Astrocyte of the hippocampus (primary cell): ENCODE results near the gene GPC5.

Experiments
- DNase-seq: peaks from one replicate; pipeline ENCODE4 v3.0.0; 2011; ENCODE audit warnings: low read depth, low spot score

Gene GPC5

DNA sequence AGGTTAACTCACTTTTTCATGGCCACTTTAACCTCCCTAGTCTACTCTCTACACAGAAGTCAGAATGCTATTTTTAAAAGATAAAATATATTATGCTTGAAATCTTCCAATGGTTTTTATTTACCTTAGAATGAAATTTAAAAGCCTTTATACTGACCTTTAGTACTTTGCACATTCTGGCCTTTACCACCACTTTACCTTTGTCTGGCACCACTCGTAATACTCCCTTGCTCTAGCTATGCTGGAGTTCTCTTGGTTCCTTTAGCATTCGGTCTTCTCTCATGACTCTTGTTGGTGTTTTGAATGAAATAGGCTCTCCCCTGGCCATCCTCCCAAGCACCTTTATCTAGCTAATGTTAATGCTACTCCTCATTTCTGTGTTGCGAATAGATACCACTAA is 310.8 kb downstream of the GPC5 start:
- no peak for DNase-seq

DNA sequence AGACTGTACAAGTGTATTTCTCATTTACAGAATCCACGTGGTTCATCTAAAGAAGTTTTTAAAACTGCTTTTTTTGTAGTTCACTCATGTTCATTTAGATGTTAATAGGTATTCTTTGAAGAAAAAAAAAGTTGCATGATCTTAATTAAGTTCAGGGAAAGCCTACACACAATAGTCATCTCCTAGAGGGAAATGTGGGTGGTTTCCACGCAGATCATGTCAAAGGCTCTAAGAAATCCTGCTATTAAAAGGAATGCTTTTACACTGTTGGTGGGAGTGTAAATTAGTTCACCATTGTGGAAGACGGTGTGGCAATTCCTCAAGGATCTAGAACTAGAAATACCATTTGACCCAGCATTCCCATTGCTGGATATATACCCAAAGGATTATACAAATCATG is 312.3 kb downstream of the GPC5 start:
- DNase-seq, result no peak

DNA sequence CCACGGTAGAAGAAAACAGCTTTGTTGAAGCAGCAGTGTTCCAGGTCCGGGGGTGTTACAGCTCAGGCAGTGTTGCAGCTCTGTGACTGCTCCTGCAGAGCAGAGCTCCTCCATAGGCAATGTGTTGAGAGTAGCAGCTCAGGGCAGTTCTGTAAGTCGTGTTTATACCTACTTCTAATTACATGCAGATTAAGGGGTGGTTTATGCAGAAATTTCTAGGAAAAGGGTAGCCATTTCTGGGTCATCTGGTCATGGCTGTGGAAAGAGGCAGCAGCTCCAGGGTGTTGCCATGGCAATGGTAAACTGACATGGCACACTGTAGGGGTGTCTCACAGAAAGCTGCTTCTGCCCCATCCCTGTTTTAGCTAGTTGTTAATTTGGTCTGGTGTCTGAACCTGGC is 316.4 kb downstream of the GPC5 start:
- no peak for DNase-seq

DNA sequence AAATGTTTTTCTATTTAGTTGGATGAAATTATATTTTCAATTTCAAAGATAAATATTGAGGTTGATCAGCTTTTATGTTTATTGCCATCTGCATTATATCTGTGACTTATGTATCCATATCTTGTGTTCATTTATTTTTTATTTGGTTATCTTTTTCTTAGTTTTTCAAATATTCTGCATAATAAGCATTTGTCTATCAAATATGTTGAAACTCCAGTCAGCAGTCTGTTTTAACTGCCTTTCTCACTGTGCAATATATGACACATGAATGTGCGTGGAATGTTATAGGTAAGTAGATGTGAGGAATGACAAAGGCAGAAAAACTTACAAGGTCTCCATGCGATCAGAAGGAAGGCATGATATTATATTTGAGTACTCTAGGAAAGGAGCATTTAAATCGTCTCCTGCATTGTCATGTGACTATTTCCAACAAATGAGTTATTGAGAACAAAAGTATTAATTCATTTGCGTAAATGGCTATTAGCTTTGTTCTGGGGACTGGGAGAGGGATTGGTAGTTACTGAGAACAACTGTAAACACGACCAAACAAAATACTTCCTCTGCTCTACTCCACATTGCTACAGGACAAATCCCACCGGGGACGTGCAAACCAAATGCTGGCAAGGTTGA is 318.1 kb downstream of the GPC5 start:
- no peak for DNase-seq

DNA sequence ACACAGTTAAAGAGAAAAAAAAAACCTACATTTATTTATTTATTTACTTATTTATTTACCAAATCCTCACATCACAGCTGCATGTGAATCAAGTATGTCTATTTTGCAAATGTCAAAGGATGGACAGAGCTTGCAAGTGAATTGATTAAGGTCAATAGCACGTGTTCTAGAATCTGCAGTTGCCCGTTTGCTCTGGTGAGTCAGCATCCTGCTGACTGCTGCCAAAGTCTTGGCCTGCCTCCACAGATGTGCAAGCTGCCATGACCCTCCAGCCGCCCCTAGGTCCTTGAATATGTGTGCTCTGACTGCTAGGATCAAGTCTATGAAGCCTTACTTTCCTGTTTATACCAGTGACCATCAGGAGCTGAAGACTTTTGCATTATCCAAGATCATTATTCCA is 320.6 kb downstream of the GPC5 start:
- peak; percentile 42 for DNase-seq

DNA sequence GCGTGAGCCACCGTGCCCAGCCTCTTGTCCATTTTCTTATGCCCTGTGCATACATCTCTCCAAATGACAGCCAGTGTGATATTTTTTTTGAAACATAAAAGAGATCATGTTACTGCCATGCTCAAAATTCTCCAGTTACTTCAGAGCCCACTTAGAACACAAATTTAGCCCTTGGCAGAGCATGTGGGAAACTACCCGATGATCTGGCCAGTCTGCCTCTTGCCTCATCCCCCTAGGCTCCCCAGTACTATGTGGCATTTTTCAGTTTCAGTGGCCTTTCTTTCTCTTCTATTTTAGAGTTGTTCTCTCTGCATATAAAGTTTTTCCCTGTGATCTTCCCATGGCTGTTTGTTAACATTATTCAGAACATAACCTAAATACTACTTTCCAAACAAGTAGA is 323.0 kb downstream of the GPC5 start:
- no peak for DNase-seq

DNA sequence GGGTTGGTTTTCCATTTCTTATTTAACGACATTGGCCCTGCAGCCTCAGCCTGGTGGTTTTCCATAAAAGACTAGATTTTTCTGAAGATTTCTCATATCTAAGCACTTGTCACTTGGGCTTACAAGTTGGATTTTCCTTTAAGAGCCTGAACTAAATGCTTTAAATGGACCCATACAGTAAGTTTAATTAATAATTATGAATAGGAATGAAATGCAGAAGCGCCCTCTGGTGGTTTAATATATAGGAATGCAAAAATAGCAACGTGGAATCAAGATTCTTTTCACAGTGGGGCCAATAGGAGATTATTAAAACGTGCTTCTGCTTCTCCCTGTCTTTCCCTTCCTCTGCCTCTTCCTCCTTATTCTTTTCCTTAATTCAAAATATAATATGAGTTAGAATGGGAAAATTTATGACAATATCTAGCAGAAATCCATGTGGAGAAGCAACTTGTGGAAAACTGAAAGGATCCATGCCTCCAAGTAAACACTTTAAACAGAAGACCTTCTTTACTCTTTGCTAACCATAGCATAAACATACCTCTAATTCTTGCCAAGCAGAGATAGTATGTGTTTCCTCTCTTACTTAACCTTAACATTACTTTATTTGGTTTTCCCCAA is 324.0 kb downstream of the GPC5 start:
- DNase-seq, result peak; percentile 59

DNA sequence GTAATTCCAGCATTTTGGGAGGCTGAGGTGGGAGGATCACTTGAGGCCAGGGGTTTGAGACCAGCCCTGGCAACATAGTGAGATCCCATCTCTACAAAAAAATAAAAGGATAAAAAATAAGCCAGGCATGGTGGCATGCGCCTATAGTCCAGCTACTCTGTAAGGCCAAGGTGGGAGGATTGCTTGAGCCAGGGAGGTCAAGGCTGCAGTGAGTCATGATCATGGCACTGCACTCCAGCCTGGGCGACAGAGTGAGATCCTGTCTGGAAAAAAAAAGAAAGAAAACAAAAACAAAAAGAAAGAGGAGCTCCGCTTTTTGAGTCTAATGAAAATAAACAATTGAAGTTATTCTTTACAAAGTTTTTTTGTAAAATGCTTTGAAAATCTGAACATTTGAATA is 326.2 kb downstream of the GPC5 start:
- no peak for DNase-seq

DNA sequence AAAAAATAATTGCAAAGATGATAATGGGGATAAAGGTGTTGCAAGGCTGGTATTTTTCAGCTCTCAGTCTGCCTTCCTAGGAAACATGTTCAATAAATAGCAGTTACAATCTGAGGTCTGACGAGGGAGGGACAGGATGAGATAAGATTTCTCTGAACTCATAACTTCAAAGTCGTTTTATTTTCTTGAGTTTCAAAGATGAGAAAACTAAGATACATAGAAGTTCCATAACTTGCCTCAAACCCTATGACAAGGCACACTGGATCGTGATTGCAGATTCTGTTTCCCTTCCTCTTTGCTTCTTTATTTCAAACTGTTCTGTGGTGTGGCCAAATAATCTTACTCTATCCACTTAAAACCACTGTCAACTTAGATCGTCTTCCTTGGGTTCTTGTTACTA is 327.2 kb downstream of the GPC5 start:
- no peak for DNase-seq

DNA sequence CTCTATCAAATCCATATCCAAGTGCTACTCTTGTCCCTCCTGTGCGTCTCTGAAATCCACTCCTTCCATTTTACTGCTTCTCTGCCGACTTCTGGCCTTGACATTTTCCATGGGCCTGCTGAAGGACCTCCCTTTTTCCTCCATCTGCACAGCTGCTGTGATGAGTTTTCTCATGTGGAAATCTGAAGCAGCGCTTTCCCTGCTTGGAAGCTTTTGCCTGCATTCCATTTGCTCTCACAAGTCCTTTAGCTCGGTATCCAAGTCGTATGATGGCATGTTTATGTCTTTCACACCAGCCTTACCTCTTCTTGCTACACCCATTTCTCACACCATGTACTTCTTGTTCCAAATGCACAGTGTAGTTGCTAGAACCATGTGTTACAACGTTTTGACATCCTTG is 328.2 kb downstream of the GPC5 start:
- DNase-seq, result no peak

DNA sequence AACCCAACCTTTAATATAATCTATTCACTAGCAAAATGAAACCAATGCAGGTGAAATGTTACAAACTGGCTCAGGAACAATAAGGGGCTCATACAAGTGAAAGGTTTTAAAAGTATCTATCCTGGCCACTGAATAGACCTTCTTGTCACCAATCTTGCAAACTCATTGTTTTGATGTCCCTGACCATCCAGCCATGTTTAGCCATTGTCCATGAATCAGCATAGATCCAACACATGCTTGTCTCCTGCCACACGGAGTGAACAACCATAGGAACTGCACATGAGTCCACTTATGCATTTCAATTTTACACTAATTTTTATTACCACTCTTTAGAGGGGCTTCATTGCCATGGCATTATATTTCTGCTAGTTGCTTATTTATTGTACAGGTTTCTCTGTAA is 331.4 kb downstream of the GPC5 start:
- no peak for DNase-seq

DNA sequence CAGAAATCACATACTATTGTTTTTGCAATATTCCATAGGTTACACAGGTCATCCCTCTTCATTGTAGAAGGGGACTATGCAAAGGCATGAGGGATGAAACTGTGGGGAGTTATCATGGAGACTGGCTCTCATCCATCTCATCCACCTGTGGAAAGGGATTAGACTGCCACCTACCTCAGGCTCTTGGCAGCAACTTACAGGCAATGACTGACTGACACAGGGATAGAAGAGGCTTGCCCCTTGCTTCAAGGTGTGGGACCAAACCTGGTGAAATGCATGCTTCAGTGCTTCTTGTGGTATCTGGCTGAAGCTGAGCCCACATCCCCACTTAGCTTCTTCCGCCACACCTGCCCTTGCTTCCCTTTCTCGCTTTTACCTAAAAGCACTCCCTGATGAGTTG is 341.3 kb downstream of the GPC5 start:
- no peak for DNase-seq

DNA sequence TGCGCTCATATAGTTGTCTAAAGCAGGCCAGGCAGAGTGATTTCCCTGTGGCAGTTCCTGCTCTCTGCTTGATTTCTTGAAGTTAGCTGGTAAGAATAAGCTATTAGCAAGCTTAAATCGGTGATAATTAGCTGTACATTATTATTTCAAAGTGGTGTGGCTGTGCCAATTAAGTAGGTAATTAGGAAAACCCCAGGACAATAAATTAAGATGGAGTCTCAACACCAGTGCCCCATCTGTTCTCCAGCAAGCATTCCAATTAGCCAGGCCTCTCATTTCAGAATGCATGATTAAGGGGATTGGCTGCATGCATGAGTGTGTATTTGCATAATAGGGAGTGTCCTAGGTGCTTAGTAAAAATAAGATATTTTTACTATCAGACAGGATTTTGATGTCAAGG is 342.3 kb downstream of the GPC5 start:
- DNase-seq, result no peak

DNA sequence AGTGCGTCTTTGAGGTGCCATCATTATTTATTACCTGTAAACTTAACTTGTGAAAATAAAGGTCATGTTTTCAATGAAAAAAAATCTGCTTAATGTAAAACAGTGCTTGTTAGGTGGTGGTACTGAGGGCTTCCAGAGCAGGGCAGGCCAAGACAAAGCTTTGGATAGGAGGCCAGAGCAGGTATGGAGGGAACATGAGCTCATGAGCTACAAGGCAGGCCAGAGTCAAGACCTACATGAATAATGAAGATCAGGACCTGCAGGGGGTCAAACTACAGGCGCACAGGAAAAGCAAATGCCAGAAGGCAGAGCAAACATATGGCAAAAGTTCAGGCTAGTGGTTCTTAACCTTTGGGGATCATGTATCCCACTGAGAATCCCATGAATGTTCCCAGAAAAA is 343.5 kb downstream of the GPC5 start:
- no peak for DNase-seq

DNA sequence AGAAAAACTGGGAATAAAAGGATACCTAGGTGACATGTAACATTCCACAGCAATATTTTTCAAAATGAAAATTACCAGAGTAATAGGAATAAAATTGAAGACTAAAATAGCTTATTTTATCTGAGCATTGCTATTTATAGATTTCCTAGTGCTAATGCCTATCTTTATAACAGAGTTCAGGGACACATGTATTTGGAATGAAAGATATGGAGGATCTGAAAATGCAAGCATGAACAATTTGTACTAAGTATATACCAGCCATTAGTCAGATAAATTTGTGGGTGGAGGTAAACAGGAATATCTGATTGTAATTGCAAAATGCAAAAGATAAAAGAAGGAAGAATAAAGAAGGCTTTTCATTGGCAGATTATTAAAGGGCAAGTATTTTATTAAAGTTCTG is 345.9 kb downstream of the GPC5 start:
- no peak for DNase-seq

DNA sequence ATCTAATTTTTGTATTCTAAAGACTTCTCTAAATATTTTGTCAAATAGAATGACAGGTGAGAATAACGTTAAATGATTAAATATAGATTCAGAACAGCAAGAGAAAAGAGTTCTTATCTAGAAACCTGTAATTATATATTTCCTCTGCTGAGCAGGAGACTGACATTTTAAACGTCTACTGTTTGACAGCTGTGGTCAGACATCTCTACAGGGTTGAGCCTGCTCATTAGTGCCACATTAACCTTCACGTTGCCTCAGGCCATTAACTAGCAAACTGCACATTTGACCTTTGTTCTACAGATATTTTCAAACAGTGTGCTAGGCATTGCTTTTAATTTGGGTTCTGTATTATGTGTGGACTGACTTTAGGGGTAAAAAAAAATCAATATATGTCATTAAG is 347.5 kb downstream of the GPC5 start:
- DNase-seq, result no peak

DNA sequence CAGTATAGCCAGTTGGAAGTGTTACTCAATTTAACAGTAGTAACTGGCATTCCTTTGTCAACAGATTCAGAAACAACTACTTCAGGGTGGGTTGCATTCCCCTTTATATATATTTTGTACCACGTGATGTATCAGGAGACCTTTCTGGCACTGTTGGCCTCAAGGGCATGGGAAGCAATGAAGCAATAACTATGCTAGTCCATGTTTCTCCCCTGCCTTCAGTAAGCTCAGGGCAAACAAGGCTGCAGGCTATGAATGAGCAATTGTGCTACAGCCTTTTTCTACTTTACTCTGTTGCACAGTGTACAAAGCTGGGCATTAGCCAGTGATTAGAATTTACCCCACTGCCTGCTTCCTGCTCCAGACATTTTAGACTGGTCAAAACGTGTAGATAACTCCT is 348.8 kb downstream of the GPC5 start:
- DNase-seq, result no peak

DNA sequence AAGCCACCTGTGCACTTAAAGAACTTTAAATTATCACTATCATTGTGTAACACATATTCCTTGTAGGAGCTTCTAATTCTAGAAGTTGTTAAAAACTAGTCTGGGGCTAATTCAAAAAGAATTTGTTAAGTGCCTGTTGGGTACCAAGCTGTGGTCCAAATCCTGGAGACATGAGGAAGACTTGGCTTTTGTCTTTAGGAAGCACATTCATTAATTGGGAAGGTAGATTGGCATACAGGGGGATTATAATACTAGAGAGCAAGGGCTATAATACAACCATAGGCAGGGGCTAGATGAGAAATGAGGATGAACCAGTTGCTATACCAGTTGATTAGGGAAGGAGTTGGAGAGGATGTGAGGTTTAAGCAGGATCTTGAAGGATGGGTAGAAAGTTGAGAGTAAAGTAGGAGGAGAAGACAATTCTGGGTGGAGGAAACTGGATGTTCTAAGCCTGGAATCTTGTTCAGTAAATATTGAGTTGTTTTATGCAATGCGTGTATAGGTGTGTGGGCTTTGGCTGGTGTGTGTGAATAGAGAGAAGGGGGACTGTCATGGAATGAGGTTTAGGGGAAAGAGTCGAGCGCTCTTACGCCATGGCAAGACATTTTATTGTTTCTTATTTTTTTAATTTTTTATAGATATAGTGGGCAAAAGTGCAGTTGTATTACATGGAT is 350.1 kb downstream of the GPC5 start:
- no peak for DNase-seq

DNA sequence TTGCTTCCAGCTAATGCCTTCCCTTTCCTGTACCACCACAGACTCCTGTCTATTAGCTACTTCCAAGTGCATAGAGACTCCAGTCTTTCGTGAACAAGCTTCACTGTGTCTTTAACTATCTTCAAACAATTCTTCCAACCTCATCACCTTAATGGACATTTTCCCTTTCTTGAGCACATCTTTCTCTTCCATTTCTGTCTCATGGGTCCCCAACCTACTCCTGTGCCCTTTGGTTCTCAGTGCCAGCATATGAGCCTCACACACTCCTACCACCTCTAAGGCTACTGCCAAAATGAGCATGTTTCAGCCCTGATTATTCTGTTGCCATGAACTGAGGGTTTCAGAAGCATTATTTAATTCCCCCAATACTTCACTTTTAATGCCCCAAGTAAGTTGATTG is 360.3 kb downstream of the GPC5 start:
- DNase-seq, result no peak

DNA sequence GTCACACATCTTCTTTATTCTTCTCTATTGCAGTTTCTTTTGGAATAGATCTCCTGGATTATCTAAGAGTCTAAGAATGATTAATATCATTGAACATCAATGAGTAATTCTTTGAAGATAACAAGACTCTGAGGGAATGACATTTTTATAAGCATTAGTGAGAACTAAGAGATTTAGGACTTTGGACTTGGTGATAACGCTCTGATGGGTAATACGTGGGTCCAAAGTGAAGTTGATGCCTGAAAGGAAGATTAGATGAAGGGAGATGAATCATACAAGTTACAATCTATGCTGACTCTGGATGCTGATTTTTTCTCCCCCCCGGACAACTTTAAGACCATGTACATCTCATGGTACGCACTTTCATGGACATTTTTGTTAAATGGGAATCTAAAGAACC is 364.5 kb downstream of the GPC5 start:
- no peak for DNase-seq

DNA sequence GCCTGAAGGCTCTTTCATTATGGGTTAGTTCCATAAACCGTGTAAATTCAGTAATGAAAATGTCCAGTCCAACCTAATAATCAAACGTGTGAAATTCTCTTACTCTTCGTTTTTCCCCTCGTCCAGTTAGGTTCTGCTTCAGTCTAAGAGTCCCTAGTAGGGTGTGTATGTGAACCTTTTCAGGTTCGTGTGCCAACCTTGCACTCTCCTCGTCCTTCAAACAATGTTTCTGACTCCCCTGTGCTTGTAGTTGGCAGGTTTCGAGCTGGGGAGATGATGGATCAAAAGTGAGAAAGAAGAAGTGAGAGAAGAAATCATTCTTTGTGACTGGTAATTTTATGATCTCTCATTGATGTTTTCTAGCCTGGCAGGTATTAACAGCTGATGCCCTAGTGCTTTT is 366.1 kb downstream of the GPC5 start:
- no peak for DNase-seq

DNA sequence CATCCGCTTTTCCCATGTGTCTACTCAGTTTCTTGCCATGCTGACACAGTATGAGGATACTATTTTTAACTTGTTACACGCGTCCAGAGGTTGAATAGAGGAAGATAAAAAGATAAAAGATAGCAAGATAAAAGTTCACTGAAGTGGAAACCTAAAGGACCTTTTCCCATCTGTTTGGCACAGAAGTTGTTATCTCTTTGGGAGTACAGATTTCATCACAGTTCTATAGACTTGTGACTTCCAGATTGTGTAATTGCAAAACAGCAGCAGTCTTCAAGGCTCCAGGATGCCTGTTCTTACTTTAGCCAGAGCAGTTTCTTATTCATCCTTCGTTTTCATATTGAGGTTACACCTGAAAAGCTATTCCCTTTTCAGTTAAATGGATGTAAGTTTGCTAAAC is 369.2 kb downstream of the GPC5 start:
- no peak for DNase-seq

DNA sequence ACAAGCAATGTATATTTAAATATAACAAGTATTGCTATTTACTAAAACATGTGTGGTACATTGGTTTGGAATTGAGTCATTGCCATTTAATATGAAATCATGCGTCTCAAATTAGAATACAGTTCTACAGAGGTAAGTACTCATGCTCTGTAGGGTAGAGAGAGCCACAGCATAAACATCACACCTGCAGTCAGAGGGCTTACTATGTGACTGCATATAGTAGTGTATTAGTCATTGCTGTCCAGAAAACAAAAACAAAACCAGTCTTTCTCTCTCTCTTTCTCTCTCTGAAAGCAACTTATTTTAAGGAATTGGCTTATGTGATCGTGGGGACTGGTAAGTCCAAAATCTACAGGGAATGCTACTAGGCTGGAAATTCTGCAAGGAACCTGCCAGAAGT is 370.3 kb downstream of the GPC5 start:
- DNase-seq, result no peak

DNA sequence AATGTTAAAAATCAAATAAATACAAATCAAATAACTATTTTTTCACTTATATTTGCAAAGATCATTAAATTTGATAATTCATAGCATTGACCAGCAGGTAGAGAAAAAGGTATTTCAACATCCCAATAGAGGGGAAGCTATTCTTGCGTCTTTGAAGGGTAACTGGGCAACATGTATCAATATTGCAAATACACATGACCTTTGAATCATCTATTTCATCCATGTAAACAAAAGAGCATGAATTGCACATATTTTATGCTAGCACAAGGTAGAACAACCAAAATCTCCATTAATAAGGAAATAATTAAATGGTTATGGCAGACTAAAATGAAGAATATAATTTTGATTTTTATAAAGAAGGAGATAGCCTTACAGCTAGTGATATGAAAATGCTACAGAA is 372.8 kb downstream of the GPC5 start:
- DNase-seq, result no peak
